Lower leg skin (tissue), 3 donors: ENCODE data around the gene TTC34.
"Not testable (repeated sequence)": the region's sequence is repeated elsewhere in the genome, so short reads cannot be mapped to it uniquely, and the experiment has no call there.

Experiments used
- CTCF ChIP-seq, 3 donors: fragments of 450-650 bp; IDR thresholded peaks; one replicate each; pipeline ENCODE4 v1.5.1; 2016; ENCODE audit warnings: antibody characterized with exemption in 3 of 3, mild to moderate bottlenecking in 3 of 3, moderate library complexity in 2 of 3
- POLR2A ChIP-seq, 2 donors: fragments of 450-650 bp; IDR thresholded peaks; one replicate each; pipeline ENCODE4 v1.6.1; 2016 to 2017; ENCODE audit warnings: antibody characterized with exemption in 2 of 2, mild to moderate bottlenecking in 1 of 2, moderate library complexity in 1 of 2

- not testable (repeated sequence) for TF ChIP-seq CTCF, POLR2A (IDR thresholded peaks at IDR 0.05)
These were observed 52.9 kb downstream of the TTC34 start for GRCh38 chr1:2748626-2749025.
